Testis (tissue), 3 donors: ENCODE measurements around the gene BEST2. TPM values are rescaled to one million over a fixed set of nuclear protein-coding genes. Genes with fewer than 3 reads are reported as not detected.

Experiments
- DNase-seq: peaks from one replicate; pipeline ENCODE4 v3.0.0-alpha.2; 2019
- H3K27ac ChIP-seq, 2 donors: fragments of 200-600 bp; sonication (generic); one replicate each; pipeline ENCODE4 v1.5.1; 2019
- H3K27me3 ChIP-seq: fragments of 200-600 bp; sonication (generic); one replicate; pipeline ENCODE4 v1.5.1; 2019
- H3K36me3 ChIP-seq: fragments of 200-600 bp; sonication (generic); one replicate; pipeline ENCODE4 v1.5.1; 2017; ENCODE audit warnings: low read depth; ENCODE audit errors: missing control alignments
- H3K4me1 ChIP-seq: fragments of 200-600 bp; sonication (generic); one replicate; pipeline ENCODE4 v1.5.1; 2019
- H3K4me3 ChIP-seq, 2 donors: fragments of 200-600 bp; sonication (generic); one replicate each; pipeline ENCODE4 v1.5.1; 2017 to 2019
- H3K9me3 ChIP-seq: fragments of 200-600 bp; sonication (generic); one replicate; pipeline ENCODE4 v1.5.1; 2017
- CTCF ChIP-seq, 3 experiments: fragments of 450-650 bp in 2 of 3; fragments of 200-600 bp in 1 of 3; sonication (generic) in 1 of 3; IDR thresholded peaks; one replicate each; pipeline ENCODE4 v1.5.1; 2016 to 2019; ENCODE audit warnings: antibody characterized with exemption in 3 of 3, mild to moderate bottlenecking in 2 of 3, moderate library complexity in 1 of 3
- POLR2A ChIP-seq: fragments of 450-650 bp; IDR thresholded peaks from one replicate; pipeline ENCODE4 v1.6.1; 2017; ENCODE audit warnings: antibody characterized with exemption, mild to moderate bottlenecking, moderate library complexity
- WGBS, 2 donors: methylation state at CpG; one replicate each; pipeline ENCODE4 v1.1.5; 2018; 5-methylcytosine and 5-hydroxymethylcytosine counted together
- intact Hi-C: fragments of 100-400 bp; cut with DNase I; formaldehyde crosslinking; loops from one replicate; pipeline ENCODE4 v1.15.1; 2023; ENCODE audit warnings: low total_unique reads
- polyA plus RNA-seq: library from polyadenylated mRNA; stranded (reverse); fragments of 350-450 nt; fragmentation: Illumina TruSeq; extraction: RNeasy Lipid Tissue Mini Kit (QIAGEN cat#74804); gene quantifications from one replicate; pipeline ENCODE4 v1.2.3, GENCODE V29; 2014; ENCODE audit warnings: low read depth, low replicate concordance; ENCODE audit not compliant: insufficient read depth
- total RNA-seq, 2 donors: library from RNA; depleted of rRNA; stranded (reverse); fragments of >200 nt; gene quantifications; one replicate each; pipeline ENCODE4 v1.2.3, GENCODE V29; 2016

The BEST2 gene
- total and polyA plus RNA-seq, 3 donors from 2014 or later: 0.50 to 0.87 TPM; not detected in 1

- peak; percentile 73 for DNase-seq
- WGBS, 2 donors: 1% methylated on average over 15 to 81 of the region's 84 CpGs
- Histone ChIP-seq H3K4me3 (peak overlapping the region; percentile 75 to 88), H3K27me3 (no peaks in the 10 kb centered on the region), H3K4me1 (peaks cover 36% of the 10 kb centered on the region), H3K36me3 (no peaks in the 10 kb centered on the region), H3K9me3 (no peaks in the 10 kb centered on the region), H3K27ac (peak overlapping the region; percentile 93 to 98)
- no peak for TF ChIP-seq POLR2A
- TF ChIP-seq CTCF (IDR thresholded peaks at IDR 0.05): no peak
- intact Hi-C loops: loop anchor here (10.0 kb wide), 1 partner anchor 57 kb away; the partner anchor contains the start of genes GET3 and TRIR
These were observed 40.7 kb downstream of the BEST2 start for GRCh38 chr19:12792051-12792852.

GRCh38 chr19:12792853-12793289 is 41.3 kb downstream of the BEST2 start:
- no peak for DNase-seq
- intact Hi-C loops: loop anchor here (10.0 kb wide), 1 partner anchor 58 kb away; the partner anchor contains the start of genes GET3 and TRIR

GRCh38 chr19:12793290-12794195 is 42.0 kb downstream of the BEST2 start:
- intact Hi-C loops: loop anchor here (10.0 kb wide), 1 partner anchor 59 kb away; the partner anchor contains the start of genes GET3 and TRIR
- no peaks in the 10 kb centered on the region for H3K27me3 ChIP-seq
- peak; percentile 93 for DNase-seq
- 1% methylated on average over 40 to 47 of the region's 81 CpGs for WGBS, 2 donors
- no peaks in the 10 kb centered on the region for H3K9me3 ChIP-seq
- no peak for TF ChIP-seq CTCF (IDR thresholded peaks at IDR 0.05)
- peak; percentile 79 for TF ChIP-seq POLR2A
- no peaks in the 10 kb centered on the region for H3K36me3 ChIP-seq
- peaks cover 24% of the 10 kb centered on the region for H3K4me1 ChIP-seq
- H3K27ac ChIP-seq: peak overlapping the region; percentile 93 to 98
- peak overlapping the region; percentile 75 to 88 for H3K4me3 ChIP-seq

More at GRCh38 chr19:12792853-12793289, 41.3 kb downstream of the BEST2 start:
- TF ChIP-seq POLR2A (no peak), CTCF (IDR thresholded peaks at IDR 0.05) (no peak)
- WGBS, 2 donors: 0% methylated on average over 21 to 22 of the region's 22 CpGs
- peaks cover 31% of the 10 kb centered on the region for H3K4me1 ChIP-seq
- H3K36me3 ChIP-seq: no peaks in the 10 kb centered on the region
- H3K27ac ChIP-seq: peak overlapping the region; percentile 93 to 98
- no peaks in the 10 kb centered on the region for H3K9me3 ChIP-seq
- H3K27me3 ChIP-seq: no peaks in the 10 kb centered on the region
- H3K4me3 ChIP-seq: peak overlapping the region; percentile 75 to 88

- Histone ChIP-seq H3K27me3 (no peaks in the 10 kb centered on the region), H3K27ac (peak overlapping the region; percentile 93 to 98), H3K4me1 (peaks cover 16% of the 10 kb centered on the region), H3K36me3 (no peaks in the 10 kb centered on the region), H3K9me3 (no peaks in the 10 kb centered on the region), H3K4me3 (peak overlapping the region; percentile 75 to 88)
- intact Hi-C loops: loop anchor here (10.0 kb wide), 1 partner anchor 60 kb away; the partner anchor contains the start of genes GET3 and TRIR
- TF ChIP-seq POLR2A: no peak
- no peak for TF ChIP-seq CTCF (IDR thresholded peaks at IDR 0.05)
- DNase-seq: no peak
- WGBS, 2 donors: 58 to 68% methylated on average over 7 of the region's 7 CpGs
These were observed 42.8 kb downstream of the BEST2 start for GRCh38 chr19:12794196-12794941.
